ENCODE measurements around the gene PTGIS.

- TF ChIP-seq POLR2AphosphoS5 (IDR thresholded peaks at IDR 0.05; ENCODE audit: insufficient read depth, low read depth, low read length) (no peak), EZH2 (IDR thresholded peaks at IDR 0.05; ENCODE audit: borderline replicate concordance, low read depth, low read length, severe bottlenecking) (no peak), CTCF (IDR thresholded peaks at IDR 0.05; ENCODE audit: extremely low read depth in 1 of 2, insufficient read depth in 1 of 2, low read depth in 1 of 2, low read length in 2 of 2) (no peak)
Observed at GRCh38 chr20:49496553-49497397, 71.2 kb downstream of the PTGIS start.
